Measurements from ENCODE around the gene RHOD.

The RHOD gene

DNA sequence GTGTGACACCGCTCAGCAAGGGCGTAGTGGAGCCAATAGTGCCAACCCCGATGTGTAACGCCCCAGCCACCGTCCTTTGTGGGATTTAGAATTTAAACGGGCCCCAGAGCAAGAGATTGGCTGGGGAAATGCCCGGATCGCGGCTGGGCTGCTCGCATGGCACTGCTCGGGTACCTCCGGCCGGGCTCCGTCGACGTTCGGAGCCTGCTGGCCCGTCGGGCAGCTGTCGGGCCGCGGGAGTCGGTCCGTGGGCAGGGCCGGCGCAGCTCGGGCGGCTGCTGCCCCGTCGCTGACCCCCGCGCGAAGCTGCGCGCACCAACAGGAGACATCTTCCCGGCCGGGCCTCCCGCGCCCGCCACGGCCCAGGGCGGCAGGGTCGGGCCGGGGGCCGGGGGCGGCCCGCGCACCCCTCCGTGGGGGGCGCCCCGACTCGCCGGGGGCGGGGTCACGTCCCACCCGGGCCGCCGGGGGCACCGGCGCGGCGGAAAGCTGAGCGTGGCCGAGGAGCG, 61.1 kb downstream of the RHOD start:
- peak; percentile 45 for DNase-seq (ENCODE audit: low spot score)

DNA sequence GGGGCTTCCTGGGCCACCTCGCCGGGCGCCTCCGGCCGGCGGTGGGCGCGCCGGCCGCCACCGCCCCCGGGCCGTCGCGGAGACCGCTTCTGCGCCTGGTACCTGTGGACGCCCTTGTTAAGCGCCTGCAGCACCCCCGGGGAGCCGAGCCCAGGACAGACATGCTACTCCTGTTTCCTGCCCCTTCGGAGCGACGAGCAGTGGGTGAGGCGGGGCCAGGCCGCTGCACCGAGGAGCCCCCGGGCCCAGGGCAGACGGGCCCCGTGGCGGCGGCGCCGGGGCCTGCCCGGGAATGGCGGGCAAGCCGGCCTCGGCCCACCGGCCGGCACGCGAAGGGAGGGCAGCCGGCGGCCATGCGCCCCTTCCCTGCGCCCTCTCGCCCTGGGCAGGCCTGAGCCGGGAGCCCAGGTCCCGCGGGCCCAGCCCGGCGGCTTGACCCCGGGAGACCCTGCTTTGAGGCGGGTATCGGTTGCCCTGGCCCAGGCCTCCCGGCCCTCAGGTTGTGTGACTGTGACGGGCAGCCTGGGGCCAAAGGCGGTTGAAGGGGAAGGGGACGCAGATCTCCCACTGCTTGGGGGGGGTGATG, 61.6 kb downstream of the RHOD start:
- peak; percentile 40 for DNase-seq (ENCODE audit: low spot score)

DNA sequence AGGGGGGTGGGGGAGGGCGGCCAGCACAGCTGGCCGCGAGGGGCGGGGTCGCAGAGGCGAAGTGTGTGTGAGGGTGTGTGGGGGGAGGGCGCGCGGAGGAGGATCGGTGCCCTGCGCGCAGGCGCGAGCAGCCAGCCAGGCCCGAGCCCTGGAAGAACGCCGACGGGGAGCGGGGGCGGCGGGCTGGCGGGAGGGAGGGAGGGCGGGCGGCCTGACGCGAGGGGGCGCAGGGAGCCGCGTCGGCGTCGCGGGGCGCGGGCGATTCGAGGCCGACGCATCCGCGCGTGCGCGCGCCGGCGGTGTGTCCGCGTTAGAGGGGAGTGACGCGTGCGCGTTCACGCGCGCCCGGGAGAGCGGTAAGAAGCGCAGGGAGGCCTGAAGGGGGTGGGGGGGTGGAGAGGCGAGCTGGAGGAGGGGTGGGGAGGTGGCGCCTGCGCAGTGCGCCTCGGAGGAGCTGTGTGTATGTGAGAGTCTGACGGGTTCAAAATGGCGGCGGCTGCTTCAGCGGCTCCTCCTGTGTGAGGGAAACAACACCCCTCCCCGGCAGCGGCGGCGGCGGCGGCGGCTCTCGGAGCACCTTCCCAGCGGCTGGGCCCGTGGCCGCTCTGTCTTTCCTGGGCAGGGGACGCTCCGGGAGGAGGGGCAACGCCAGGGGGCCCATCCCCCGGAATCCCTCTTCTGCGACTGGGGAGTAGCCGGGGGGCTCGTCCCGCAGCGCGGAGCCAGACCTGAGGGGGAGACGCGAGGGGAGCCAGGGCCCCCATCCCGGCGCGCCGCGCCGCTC, 62.3 kb downstream of the RHOD start, which contains the start of gene KDM2A:
Gene KDM2A (plus strand): TSS at position 463 of the 784 bp plus-strand sequence. CDS start 2,054 bp downstream, outside the sequence.
- peak; percentile 99 for DNase-seq (ENCODE audit: low spot score)

DNA sequence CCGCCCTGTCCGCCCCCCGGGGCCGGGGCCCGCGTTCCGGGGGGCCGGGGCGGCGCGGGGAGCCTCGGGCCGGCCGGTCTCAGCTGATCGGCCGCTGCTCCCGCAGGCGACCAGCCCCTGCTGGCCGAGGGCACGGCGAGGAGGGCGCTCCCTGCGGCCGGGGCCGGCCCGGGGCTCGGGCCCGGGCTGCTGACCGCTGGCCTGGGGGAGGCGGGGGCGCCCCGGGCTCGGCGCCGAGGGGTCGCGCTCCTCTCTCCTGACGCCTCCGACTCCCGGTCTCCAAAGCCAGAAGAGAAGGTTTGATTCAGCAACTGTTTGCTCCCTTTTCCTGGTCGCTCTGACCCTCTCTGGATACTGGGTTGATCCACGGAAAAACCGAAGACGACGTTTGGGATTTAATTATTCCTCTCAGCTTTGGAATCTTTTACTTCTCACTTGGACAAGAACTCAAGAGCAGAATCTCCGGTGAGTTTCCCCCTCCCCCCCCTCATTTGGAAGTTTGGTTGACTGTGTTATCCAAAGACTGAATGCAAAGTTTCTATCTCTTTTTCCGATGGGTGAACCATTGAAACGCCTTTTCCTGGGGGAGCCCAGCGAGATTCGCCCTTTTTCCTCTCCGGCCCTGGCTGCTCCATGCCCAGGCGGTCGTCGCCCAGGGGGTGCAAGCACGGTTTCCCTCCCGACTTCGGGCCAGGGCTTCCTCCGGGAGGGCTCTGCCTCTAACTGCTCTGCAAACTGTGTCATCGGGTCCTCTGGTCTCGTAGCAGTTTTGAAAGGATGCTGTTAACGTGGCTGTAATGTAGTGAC, 63.1 kb downstream of the RHOD start:
- DNase-seq (ENCODE audit: low spot score): peak; percentile 14

DNA sequence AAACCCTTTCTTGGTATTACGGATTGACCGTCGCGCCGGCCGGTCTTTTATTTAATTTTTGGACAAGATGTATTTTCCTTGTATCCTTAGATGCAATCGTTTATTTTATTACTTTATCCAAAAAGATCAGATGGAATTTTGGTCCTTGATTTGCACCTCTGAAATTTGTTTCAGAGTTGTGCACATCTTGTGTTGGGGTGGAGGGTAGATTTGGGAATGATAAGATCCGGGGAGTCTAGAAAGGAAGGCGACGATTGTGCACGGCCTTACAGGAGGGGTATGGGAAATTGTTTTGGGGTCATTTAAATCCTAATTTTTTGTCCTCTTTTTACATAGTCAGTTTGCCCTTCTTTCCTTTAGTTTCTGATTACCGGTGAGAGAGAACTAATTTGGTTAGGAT, 63.8 kb downstream of the RHOD start:
- no peak for DNase-seq (ENCODE audit: low spot score)

DNA sequence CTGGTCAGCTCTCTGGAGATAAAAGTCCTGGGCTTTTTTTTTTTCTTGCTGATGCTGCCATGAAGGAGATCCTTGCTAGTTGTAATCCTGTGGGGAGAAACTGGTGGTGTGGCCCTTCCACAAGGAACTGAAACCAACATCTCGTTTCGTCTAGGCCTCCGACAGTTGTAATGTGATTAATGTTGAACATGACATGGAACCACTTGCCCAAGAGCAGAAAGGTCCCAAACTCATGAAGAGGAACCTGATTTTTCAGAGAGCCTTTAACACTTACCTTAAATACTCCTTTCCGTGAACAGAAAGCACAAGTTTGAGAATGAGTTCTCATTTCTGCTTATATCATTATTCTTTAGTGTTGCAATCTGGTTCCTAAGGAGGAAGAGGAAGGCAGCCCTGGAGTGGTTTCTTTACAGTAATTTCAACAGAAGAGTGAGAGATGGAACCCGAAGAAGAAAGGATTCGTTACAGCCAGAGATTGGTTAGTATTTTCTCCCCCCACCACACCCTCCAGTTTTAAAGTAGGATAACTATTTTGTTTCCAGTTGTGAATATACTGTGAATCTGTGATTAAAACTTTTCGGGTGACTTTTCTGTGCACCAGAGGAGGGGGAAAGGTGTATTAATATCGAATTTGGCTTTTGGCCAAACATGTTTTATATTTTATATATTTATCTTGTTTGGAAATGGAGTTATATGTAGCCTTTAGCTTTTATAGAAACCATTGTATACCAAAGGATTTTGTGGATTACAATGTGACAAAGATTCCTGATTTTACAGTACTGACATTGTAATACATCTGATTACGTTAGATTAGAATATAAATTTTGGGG, 64.4 kb downstream of the RHOD start:
- DNase-seq (ENCODE audit: low spot score): peak; percentile 32
